Measurements from ENCODE around the gene PTPRD. TPM values are rescaled to one million over a fixed set of nuclear protein-coding genes. Genes with fewer than 3 reads are reported as not detected.

PTPRD gene
- total RNA-seq, 4 donors from 2014 or later = 19.6 to 78.9 (median 45.6) TPM

- Histone ChIP-seq H3K27me3 (no peaks in the 10 kb centered on the region), H3K27ac (no peak overlapping the region), H3K9me3 (no peaks in the 10 kb centered on the region), H3K36me3 (no peaks in the 10 kb centered on the region), H3K4me1 (no peaks in the 10 kb centered on the region), H3K4me3 (replicated peaks in 1 of 3) (no peak overlapping the region)
- DNase-seq = no peak
- TF ChIP-seq POLR2A (IDR thresholded peaks at IDR 0.05) (no peak), CTCF (IDR thresholded peaks at IDR 0.05) (no peak)
- intact Hi-C loops (cut with DNase I) = no loop called here
Measured at GRCh38 chr9:9996259-9996658, 616.5 kb downstream of the PTPRD start.

GRCh38 chr9:9992936-9993335 lies 619.9 kb downstream of the PTPRD start:
- H3K36me3 ChIP-seq = no peaks in the 10 kb centered on the region
- no peak for TF ChIP-seq POLR2A (IDR thresholded peaks at IDR 0.05)
- TF ChIP-seq CTCF (IDR thresholded peaks at IDR 0.05) = no peak
- no peak overlapping the region for H3K4me3 ChIP-seq (replicated peaks in 1 of 3)
- H3K4me1 ChIP-seq = no peaks in the 10 kb centered on the region
- whole genome bisulfite sequencing, 2 donors = 82 to 95% methylated on average over 1 of the region's 1 CpG
- DNase-seq = no peak
- H3K27me3 ChIP-seq = no peaks in the 10 kb centered on the region
- no peaks in the 10 kb centered on the region for H3K9me3 ChIP-seq
- no peak overlapping the region for H3K27ac ChIP-seq
- intact Hi-C loops (cut with DNase I) = no loop called here

- Histone ChIP-seq H3K4me1 (no peaks in the 10 kb centered on the region), H3K27me3 (no peaks in the 10 kb centered on the region), H3K4me3 (replicated peaks in 1 of 3) (no peak overlapping the region), H3K27ac (no peak overlapping the region), H3K9me3 (no peaks in the 10 kb centered on the region), H3K36me3 (no peaks in the 10 kb centered on the region)
- DNase-seq = no peak
- intact Hi-C loops (cut with DNase I) = no loop called here
- WGBS, 2 donors = 76 to 81% methylated on average over 6 of the region's 6 CpGs
- TF ChIP-seq CTCF (IDR thresholded peaks at IDR 0.05) (no peak), POLR2A (IDR thresholded peaks at IDR 0.05) (no peak)
Measured at GRCh38 chr9:9973062-9973461, 639.7 kb downstream of the PTPRD start.

GRCh38 chr9:9970514-9970913 lies 642.3 kb downstream of the PTPRD start:
- Histone ChIP-seq H3K4me1 (no peaks in the 10 kb centered on the region), H3K4me3 (replicated peaks in 1 of 3) (no peak overlapping the region), H3K27ac (no peak overlapping the region), H3K36me3 (no peaks in the 10 kb centered on the region), H3K9me3 (no peaks in the 10 kb centered on the region), H3K27me3 (no peaks in the 10 kb centered on the region)
- intact Hi-C loops (cut with DNase I) = no loop called here
- WGBS, 2 donors = 89 to 92% methylated on average over 5 of the region's 5 CpGs
- no peak for DNase-seq
- TF ChIP-seq CTCF (IDR thresholded peaks at IDR 0.05) (no peak), POLR2A (IDR thresholded peaks at IDR 0.05) (no peak)

- Histone ChIP-seq H3K27me3 (no peaks in the 10 kb centered on the region), H3K4me1 (no peaks in the 10 kb centered on the region), H3K27ac (no peak overlapping the region), H3K4me3 (replicated peaks in 1 of 3) (no peak overlapping the region), H3K36me3 (no peaks in the 10 kb centered on the region), H3K9me3 (no peaks in the 10 kb centered on the region)
- no peak for DNase-seq
- TF ChIP-seq POLR2A (IDR thresholded peaks at IDR 0.05) (no peak), CTCF (IDR thresholded peaks at IDR 0.05) (no peak)
- intact Hi-C loops (cut with DNase I) = no loop called here
- 72 to 79% methylated on average over 3 of the region's 3 CpGs for WGBS, 2 donors
Measured at GRCh38 chr9:9963841-9964240, 649.0 kb downstream of the PTPRD start.

Measured in thyroid gland (tissue), 4 donors.